ENCODE data around the gene WDR1. TPM values are rescaled to one million over a fixed set of nuclear protein-coding genes. Genes with fewer than 3 reads are reported as not detected.

Gene WDR1
- total RNA-seq, 6 donors from 2014 or later: 135 to 307 (median 183) TPM

GRCh38 chr4:10058371-10058770 lies 58.2 kb downstream of the WDR1 start:
- no peak for ATAC-seq (ENCODE audit: low FRiP score in 2 of 2)
- no peaks in the 10 kb centered on the region for H3K9me3 ChIP-seq
- H3K4me1 ChIP-seq: peaks cover 0 to 6% (median 3%) of the 10 kb centered on the region in 4 donors
- DNase-seq: no peak
- no peaks in the 10 kb centered on the region for H3K36me3 ChIP-seq
- no peak overlapping the region for H3K27ac ChIP-seq
- TF ChIP-seq CTCF (IDR thresholded peaks at IDR 0.05) (no peak), POLR2AphosphoS5 (IDR thresholded peaks at IDR 0.05) (no peak), EP300 (IDR thresholded peaks at IDR 0.05) (no peak), POLR2A (IDR thresholded peaks at IDR 0.05) (no peak)
- 95 to 96% methylated on average over 7 of the region's 7 CpGs for WGBS, 2 donors
- no peaks in the 10 kb centered on the region for H3K27me3 ChIP-seq
- H3K4me3 ChIP-seq: no peak overlapping the region

- H3K27ac ChIP-seq: no peak overlapping the region
- TF ChIP-seq POLR2AphosphoS5 (IDR thresholded peaks at IDR 0.05): no peak
- no peak for TF ChIP-seq CTCF (IDR thresholded peaks at IDR 0.05)
- TF ChIP-seq EP300 (IDR thresholded peaks at IDR 0.05): no peak
- TF ChIP-seq POLR2A (IDR thresholded peaks at IDR 0.05): no peak
- H3K9me3 ChIP-seq: no peaks in the 10 kb centered on the region
- peaks cover 0 to 6% (median 0%) of the 10 kb centered on the region in 4 donors for H3K4me1 ChIP-seq
- no peak overlapping the region for H3K4me3 ChIP-seq
- no peaks in the 10 kb centered on the region for H3K27me3 ChIP-seq
- 88 to 95% methylated on average over 3 to 4 of the region's 4 CpGs for WGBS, 2 donors
- DNase-seq (no peak), ATAC-seq (ENCODE audit: low FRiP score in 2 of 2) (no peak)
- no peaks in the 10 kb centered on the region for H3K36me3 ChIP-seq
Observed at GRCh38 chr4:10057023-10057395, 59.6 kb downstream of the WDR1 start.

- 85 to 92% methylated on average over 7 to 8 of the region's 8 CpGs for WGBS, 2 donors
- ATAC-seq (ENCODE audit: low FRiP score in 2 of 2) (no peak), DNase-seq (no peak)
- H3K27me3 ChIP-seq: no peaks in the 10 kb centered on the region
- H3K4me3 ChIP-seq: no peak overlapping the region
- no peak overlapping the region for H3K27ac ChIP-seq
- no peaks in the 10 kb centered on the region for H3K9me3 ChIP-seq
- TF ChIP-seq EP300 (IDR thresholded peaks at IDR 0.05): no peak
- H3K36me3 ChIP-seq: no peaks in the 10 kb centered on the region
- H3K4me1 ChIP-seq: peaks cover 0 to 6% (median 0%) of the 10 kb centered on the region in 4 donors
Observed at GRCh38 chr4:10056334-10057022, 60.1 kb downstream of the WDR1 start.

GRCh38 chr4:10055871-10056270 lies 60.7 kb downstream of the WDR1 start:
- DNase-seq: no peak
- no peak for TF ChIP-seq CTCF (IDR thresholded peaks at IDR 0.05)
- no peak for TF ChIP-seq EP300 (IDR thresholded peaks at IDR 0.05)
- no peak for TF ChIP-seq POLR2AphosphoS5 (IDR thresholded peaks at IDR 0.05)
- no peak for TF ChIP-seq POLR2A (IDR thresholded peaks at IDR 0.05)

GRCh38 chr4:10054571-10055041 lies 62.0 kb downstream of the WDR1 start:
- H3K4me3 ChIP-seq: no peak overlapping the region
- H3K27ac ChIP-seq: peak overlapping the region in 2 of 4 donors; percentile 51 to 58
- WGBS, 2 donors: 49 to 67% methylated on average over 4 of the region's 4 CpGs
- peaks cover 0 to 6% (median 0%) of the 10 kb centered on the region in 4 donors for H3K4me1 ChIP-seq
- ATAC-seq (ENCODE audit: low FRiP score in 2 of 2): no peak
- no peaks in the 10 kb centered on the region for H3K36me3 ChIP-seq
- TF ChIP-seq EP300 (IDR thresholded peaks at IDR 0.05) (no peak), POLR2AphosphoS5 (IDR thresholded peaks at IDR 0.05) (no peak), POLR2A (IDR thresholded peaks at IDR 0.05) (no peak), CTCF (IDR thresholded peaks at IDR 0.05) (no peak)
- H3K9me3 ChIP-seq: no peaks in the 10 kb centered on the region
- DNase-seq: no peak
- H3K27me3 ChIP-seq: no peaks in the 10 kb centered on the region

More at GRCh38 chr4:10055871-10056270, 60.7 kb downstream of the WDR1 start:
- Histone ChIP-seq H3K27ac (no peak overlapping the region), H3K4me3 (no peak overlapping the region), H3K4me1 (peaks cover 0 to 6% (median 0%) of the 10 kb centered on the region in 4 donors), H3K27me3 (no peaks in the 10 kb centered on the region), H3K9me3 (no peaks in the 10 kb centered on the region), H3K36me3 (no peaks in the 10 kb centered on the region)
- no peak for ATAC-seq (ENCODE audit: low FRiP score in 2 of 2)
- WGBS, 2 donors: 89 to 91% methylated on average over 4 of the region's 4 CpGs

Measured in upper lobe of left lung (tissue), 6 donors.